Measurements from ENCODE around the gene TRPV2. TPM values are rescaled to one million over a fixed set of nuclear protein-coding genes. Genes with fewer than 3 reads are reported as not detected.

TRPV2 gene
- total and polyA plus RNA-seq, 2 of the 4 experiments (the other 2 are of a cell fraction), result 30.8 to 32.8 TPM

DNA sequence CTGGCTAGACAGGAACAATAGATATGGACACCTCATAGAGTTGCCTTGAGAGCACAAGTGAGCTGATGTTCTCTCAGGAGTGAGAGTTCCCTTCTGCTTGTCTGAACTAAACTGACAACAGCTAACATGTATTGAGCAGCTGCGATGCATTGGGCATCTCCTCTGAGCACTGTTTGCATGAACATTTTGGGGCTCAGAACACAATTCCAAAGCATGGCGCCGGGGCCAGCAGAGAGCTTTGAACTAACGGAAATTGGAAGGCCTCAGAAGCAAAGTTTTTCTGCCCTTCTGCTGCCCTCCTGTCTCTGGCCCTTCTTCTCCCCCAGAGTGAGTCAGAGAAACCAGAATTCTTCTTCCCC lies 38.1 kb downstream of the TRPV2 start:
- Histone ChIP-seq H3K18ac (ENCODE audit: low read depth, low read length) (no peak overlapping the region), H3K4me3 (ENCODE audit: insufficient read depth, low read depth, low read length) (no peak overlapping the region), H2BK5ac (ENCODE audit: low read depth, low read length, poor library complexity, severe bottlenecking) (no peak overlapping the region), H2BK120ac (ENCODE audit: low read depth, low read length) (no peak overlapping the region), H3K56ac (ENCODE audit: extremely low read depth, insufficient read depth, low read length) (no peak overlapping the region), H3K4ac (ENCODE audit: low read depth, low read length) (peak overlapping the region; percentile 44; the same call in 1 of the 2 replicates), H2BK20ac (ENCODE audit: low read depth, low read length) (no peak overlapping the region), H2BK15ac (ENCODE audit: low read depth, low read length) (no peak overlapping the region), H3K4me1 (ENCODE audit: control insufficient read depth, insufficient read depth, low read length) (no peaks in the 10 kb centered on the region), H3K36me3 (ENCODE audit: control insufficient read depth, insufficient read depth, low read length) (peaks cover 9% of the 10 kb centered on the region), H4K8ac (ENCODE audit: low read depth in 2 of 2, low read length in 2 of 2) (peak overlapping the region in 1 of 2 experiments; percentile 66; a peak in 1 of 4 replicates), H4K5ac (ENCODE audit: low read depth, low read length) (no peak overlapping the region), H3K9me1 (ENCODE audit: insufficient read depth, low read length) (peaks cover 13% of the 10 kb centered on the region), H2AK5ac (ENCODE audit: low read depth, low read length) (no peak overlapping the region), H3K14ac (replicated peaks; ENCODE audit: low read depth, low read length) (0 out of 2 replicates have a peak overlapping the region, but pooled peaks have one; percentile 38), H3K27ac (ENCODE audit: insufficient read depth, low read length) (no peak overlapping the region), H3K27me3 (ENCODE audit: control insufficient read depth, insufficient read depth, low read length) (no peaks in the 10 kb centered on the region), H2AFZ (replicated peaks; ENCODE audit: low read length, poor library complexity) (peak overlapping the region; percentile 36), H3K4me2 (ENCODE audit: low read depth, low read length) (no peak overlapping the region), H4K20me1 (ENCODE audit: insufficient read depth, low read length) (peaks cover 39% of the 10 kb centered on the region), H3K79me1 (ENCODE audit: low read depth in 1 of 2, low read length in 2 of 2) (peaks cover 0 to 35% of the 10 kb centered on the region in 2 experiments; a peak in 2 of 4 replicates), H2AK9ac (replicated peaks; ENCODE audit: low read depth, low read length, poor library complexity) (peak overlapping the region; percentile 67), H3K9ac (ENCODE audit: low read depth, low read length) (no peak overlapping the region), H3K23ac (ENCODE audit: low read depth, low read length) (no peak overlapping the region), H4K91ac (ENCODE audit: insufficient read depth, low read depth, low read length) (no peak overlapping the region), H3K9me3 (ENCODE audit: control insufficient read depth, insufficient read depth, low read length) (no peaks in the 10 kb centered on the region)
- POLR2A ChIA-PET (ENCODE audit: unreplicated experiment), result no interaction called here
- DNase-seq (no peak), ATAC-seq (ENCODE audit: low read depth) (peak; percentile 6; the same call in 1 of the 2 replicates)
- WGBS, 2 experiments (ENCODE audit: extremely low coverage in 2 of 2, insufficient read length in 1 of 2), result 79% methylated on average over 2 of the region's 4 CpGs; no CpG with 5 or more reads in 1 of the 2 experiments
- dilution Hi-C loops (cut with HindIII; ENCODE audit: low sequenced_read_pairs, unreplicated experiment) (no loop called here), in situ Hi-C loops (cut with MboI; ENCODE audit: low sequenced_read_pairs) (no loop called here), intact Hi-C loops (cut with micrococcal nuclease) (loop anchor here (1.0 to 2.0 kb wide), 3 partner anchors 68 to 135 kb away; no protein-coding TSS in a partner anchor)
- TF ChIP-seq SMC3 (IDR thresholded peaks at IDR 0.05; ENCODE audit: low read depth, low read length) (no peak), BHLHE40 (IDR thresholded peaks at IDR 0.05; ENCODE audit: low read depth, low read length) (no peak), CEBPB (IDR thresholded peaks at IDR 0.05; ENCODE audit: low read depth, low read length) (no peak), MAFK (IDR thresholded peaks at IDR 0.05; ENCODE audit: low read depth, low read length) (no peak), NFE2L2 (IDR thresholded peaks at IDR 0.05; ENCODE audit: low read depth, low read length) (no peak), FOS (IDR thresholded peaks at IDR 0.05; ENCODE audit: low read depth, low read length) (no peak), MAZ (IDR thresholded peaks at IDR 0.05; ENCODE audit: borderline replicate concordance, low read depth, low read length) (no peak), RFX5 (IDR thresholded peaks at IDR 0.05; ENCODE audit: low read depth, low read length) (no peak), CHD1 (IDR thresholded peaks at IDR 0.05; ENCODE audit: low read depth, low read length) (no peak), POLR2A (IDR thresholded peaks at IDR 0.05; ENCODE audit: low read depth, low read length) (no peak), MXI1 (IDR thresholded peaks at IDR 0.05; ENCODE audit: borderline replicate concordance, low read depth, low read length) (no peak), RCOR1 (IDR thresholded peaks at IDR 0.05; ENCODE audit: insufficient replicate concordance, low read length) (no peak), RAD21 (IDR thresholded peaks at IDR 0.05; ENCODE audit: low read length) (no peak)
- TF ChIP-seq, protein P1, sequence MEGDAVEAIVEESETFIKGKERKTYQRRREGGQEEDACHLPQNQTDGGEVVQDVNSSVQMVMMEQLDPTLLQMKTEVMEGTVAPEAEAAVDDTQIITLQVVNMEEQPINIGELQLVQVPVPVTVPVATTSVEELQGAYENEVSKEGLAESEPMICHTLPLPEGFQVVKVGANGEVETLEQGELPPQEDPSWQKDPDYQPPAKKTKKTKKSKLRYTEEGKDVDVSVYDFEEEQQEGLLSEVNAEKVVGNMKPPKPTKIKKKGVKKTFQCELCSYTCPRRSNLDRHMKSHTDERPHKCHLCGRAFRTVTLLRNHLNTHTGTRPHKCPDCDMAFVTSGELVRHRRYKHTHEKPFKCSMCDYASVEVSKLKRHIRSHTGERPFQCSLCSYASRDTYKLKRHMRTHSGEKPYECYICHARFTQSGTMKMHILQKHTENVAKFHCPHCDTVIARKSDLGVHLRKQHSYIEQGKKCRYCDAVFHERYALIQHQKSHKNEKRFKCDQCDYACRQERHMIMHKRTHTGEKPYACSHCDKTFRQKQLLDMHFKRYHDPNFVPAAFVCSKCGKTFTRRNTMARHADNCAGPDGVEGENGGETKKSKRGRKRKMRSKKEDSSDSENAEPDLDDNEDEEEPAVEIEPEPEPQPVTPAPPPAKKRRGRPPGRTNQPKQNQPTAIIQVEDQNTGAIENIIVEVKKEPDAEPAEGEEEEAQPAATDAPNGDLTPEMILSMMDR (conservative IDR thresholded peaks at IDR 0.05; ENCODE audit: low read depth, low read length), result no peak
- TF ChIP-seq, protein P2, sequence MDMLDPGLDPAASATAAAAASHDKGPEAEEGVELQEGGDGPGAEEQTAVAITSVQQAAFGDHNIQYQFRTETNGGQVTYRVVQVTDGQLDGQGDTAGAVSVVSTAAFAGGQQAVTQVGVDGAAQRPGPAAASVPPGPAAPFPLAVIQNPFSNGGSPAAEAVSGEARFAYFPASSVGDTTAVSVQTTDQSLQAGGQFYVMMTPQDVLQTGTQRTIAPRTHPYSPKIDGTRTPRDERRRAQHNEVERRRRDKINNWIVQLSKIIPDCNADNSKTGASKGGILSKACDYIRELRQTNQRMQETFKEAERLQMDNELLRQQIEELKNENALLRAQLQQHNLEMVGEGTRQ (IDR thresholded peaks at IDR 0.05; ENCODE audit: low read depth, low read length), result no peak
- TF ChIP-seq, protein P3, sequence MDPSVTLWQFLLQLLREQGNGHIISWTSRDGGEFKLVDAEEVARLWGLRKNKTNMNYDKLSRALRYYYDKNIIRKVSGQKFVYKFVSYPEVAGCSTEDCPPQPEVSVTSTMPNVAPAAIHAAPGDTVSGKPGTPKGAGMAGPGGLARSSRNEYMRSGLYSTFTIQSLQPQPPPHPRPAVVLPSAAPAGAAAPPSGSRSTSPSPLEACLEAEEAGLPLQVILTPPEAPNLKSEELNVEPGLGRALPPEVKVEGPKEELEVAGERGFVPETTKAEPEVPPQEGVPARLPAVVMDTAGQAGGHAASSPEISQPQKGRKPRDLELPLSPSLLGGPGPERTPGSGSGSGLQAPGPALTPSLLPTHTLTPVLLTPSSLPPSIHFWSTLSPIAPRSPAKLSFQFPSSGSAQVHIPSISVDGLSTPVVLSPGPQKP (IDR thresholded peaks at IDR 0.05; ENCODE audit: borderline replicate concordance, low read depth, low read length), result no peak
- CTCF ChIA-PET, result interaction anchor here (0.6 to 4.3 kb wide), 4 partner anchors 9 to 68 kb away, joined by 3 to 42 read pairs (median 3); partner anchors contain the start of gene LRRC75A
- no TSS peak for BruUV-seq (replicated peaks)

Data from IMR-90 (cell line).